HepG2 (cell line): Measurements from ENCODE around the gene PRXL2B. TPM values are rescaled to one million over a fixed set of nuclear protein-coding genes. Genes with fewer than 3 reads are reported as not detected.

Experiments
- ATAC-seq: fragments of 200-7000 bp; cut with Tn5 transposase; 3 replicates; pipeline ENCODE4 v1.9.1; 2020; ENCODE audit warnings: mild to moderate bottlenecking, moderate library complexity
- BruUV-seq: library from RNA; stranded (reverse); fragments of 400-500 nt; replicated peaks from 2 replicates; lab custom pipeline; 2021; lab: Mats Ljungman, UMichigan
- CTCF ChIA-PET: fragments of 300-600 bp; formaldehyde crosslinking; extraction: SDS; loops from one replicate; lab custom pipeline; 2021; ENCODE audit warnings: low total read pairs, inconsistent platforms, low intra/inter-chr PET ratio; lab: Yijun Ruan, JAX
- POLR2A ChIA-PET: fragments of 350-600 bp; sonication (Branson Sonifier 250); formaldehyde crosslinking; loops from one replicate; lab custom pipeline; 2020; ENCODE audit warnings: antibody characterized with exemption, inconsistent platforms; lab: Yijun Ruan, JAX
- DNase-seq: peaks from one replicate; pipeline ENCODE4 v3.0.0-alpha.2; 2015; ENCODE audit warnings: low spot score
- FAIRE-seq: peaks from 3 replicates; lab custom pipeline; 2011; peaks lifted over from hg19 to GRCh38; lab: Jason Lieb, UNC
- H2AFZ ChIP-seq: one replicate; pipeline ENCODE4 v1.6.1; 2011; ENCODE audit warnings: low read length, inconsistent platforms
- H3K27ac ChIP-seq: fragments of 300-600 bp; 3 replicates; pipeline ENCODE4 v1.8.0; 2011; ENCODE audit warnings: mixed run types, mild to moderate bottlenecking, mixed read lengths, low read length, inconsistent platforms; ENCODE audit not compliant: insufficient read depth; ENCODE audit errors: extremely low read length
- H3K27me3 ChIP-seq, 2 experiments: fragments of 200-600 bp in 1 of 2; 2 replicates in 1 of 2; 3 replicates in 1 of 2; pipeline versions ENCODE4 v1.6.0 to v1.8.0; 2011; ENCODE audit warnings: low read length in 2 of 2, mild to moderate bottlenecking in 2 of 2, moderate library complexity in 2 of 2, inconsistent platforms in 1 of 2; ENCODE audit not compliant: insufficient read depth in 2 of 2, control insufficient read depth in 1 of 2
- H3K36me3 ChIP-seq, 2 experiments: fragments of 200-600 bp in 1 of 2; replicated peaks in 1 of 2; 2 replicates in 1 of 2; 3 replicates in 1 of 2; pipeline versions ENCODE4 v1.5.1 to v1.8.0; 2011; ENCODE audit warnings: low read length in 2 of 2, inconsistent platforms in 1 of 2; ENCODE audit not compliant: insufficient read depth in 2 of 2, control insufficient read depth in 1 of 2
- H3K4me1 ChIP-seq: 2 replicates; pipeline ENCODE4 v1.5.1; 2012; ENCODE audit warnings: low read length, inconsistent platforms; ENCODE audit not compliant: insufficient read depth
- H3K4me2 ChIP-seq: 2 replicates; pipeline ENCODE4 v1.6.0; 2011; ENCODE audit warnings: low read depth, low read length, inconsistent platforms
- H3K4me3 ChIP-seq, 3 experiments: fragments of 200-600 bp in 1 of 3; sonication (generic), shearing (Covaris generic) in 1 of 3; replicated peaks in 1 of 3; 2 replicates each; pipeline ENCODE4 v1.5.1; 2011 to 2016; ENCODE audit warnings: low read length in 3 of 3, inconsistent platforms in 2 of 3, low read depth in 2 of 3, mild to moderate bottlenecking in 2 of 3, control low read depth in 1 of 3, mixed read lengths in 1 of 3; ENCODE audit not compliant: insufficient read depth in 1 of 3
- H3K79me2 ChIP-seq: one replicate; pipeline ENCODE4 v1.6.1; 2011; ENCODE audit warnings: low read length, inconsistent platforms; ENCODE audit not compliant: insufficient read depth
- H3K9ac ChIP-seq: 2 replicates; pipeline ENCODE4 v1.6.0; 2011; ENCODE audit warnings: mild to moderate bottlenecking, low read depth, low read length, inconsistent platforms; ENCODE audit not compliant: insufficient read depth
- H3K9me3 ChIP-seq: 2 replicates; pipeline ENCODE4 v1.5.1; 2012; ENCODE audit warnings: mild to moderate bottlenecking, low read length
- H4K20me1 ChIP-seq: 2 replicates; pipeline ENCODE4 v1.6.0; 2011; ENCODE audit warnings: inconsistent platforms, mild to moderate bottlenecking, low read length, moderate library complexity; ENCODE audit not compliant: insufficient read depth
- CC2D1A ChIP-seq: sonication (generic); formaldehyde crosslinking; IDR thresholded peaks from 2 replicates; pipeline ENCODE4 v1.8.1; 2023; ENCODE audit warnings: mild to moderate bottlenecking, missing genetic modification reagents
- FOXP1 ChIP-seq, 2 experiments: fragments of 450-650 bp in 1 of 2; IDR thresholded peaks; 2 replicates each; pipeline ENCODE4 v1.6.1; 2017 to 2018; ENCODE audit warnings: antibody characterized with exemption in 1 of 2
- NCOA2 ChIP-seq: sonication (generic); formaldehyde crosslinking; IDR thresholded peaks from 2 replicates; pipeline ENCODE4 v1.8.0; 2022; ENCODE audit warnings: inconsistent platforms
- NPAS2 ChIP-seq: sonication (generic); formaldehyde crosslinking; IDR thresholded peaks from 2 replicates; pipeline ENCODE4 v1.8.0; 2022; ENCODE audit warnings: mild to moderate bottlenecking, missing genetic modification reagents, borderline replicate concordance
- RBM22 ChIP-seq: fragments of 200-400 bp; formaldehyde crosslinking; optimal IDR thresholded peaks from 2 replicates; pipeline ENCODE3; 2017; ENCODE audit warnings: mild to moderate bottlenecking, low read length, moderate library complexity
- SRSF1 ChIP-seq: fragments of 200-400 bp; formaldehyde crosslinking; optimal IDR thresholded peaks from 2 replicates; pipeline ENCODE3; 2017; ENCODE audit warnings: mild to moderate bottlenecking, low read depth, low read length, moderate library complexity
- ZMYM4 ChIP-seq: sonication (generic); formaldehyde crosslinking; IDR thresholded peaks from 2 replicates; pipeline ENCODE4 v1.8.1; 2023; ENCODE audit warnings: mild to moderate bottlenecking, missing genetic modification reagents
- ZNF644 ChIP-seq: IDR thresholded peaks from 2 replicates; pipeline ENCODE4 v1.6.1; 2016; ENCODE audit warnings: low read depth
- ZNF776 ChIP-seq: sonication (generic); formaldehyde crosslinking; IDR thresholded peaks from 2 replicates; pipeline ENCODE4 v1.4.0; 2020; ENCODE audit warnings: mild to moderate bottlenecking, missing genetic modification reagents
- WGBS: methylation state at CpG from one replicate; pipeline ENCODE4 v1.1.6; 2017; ENCODE audit warnings: low lambda C conversion rate; 5-methylcytosine and 5-hydroxymethylcytosine counted together
- in situ Hi-C: cut with HindIII; loops from 2 replicates; pipeline ENCODE4 v1.10.0; 2017; ENCODE audit warnings: low pct_unique_long_range_greater_than_20kb; ENCODE audit not compliant: extremely low pct_ligation_motif_present
- intact Hi-C: fragments of 100-400 bp; cut with micrococcal nuclease; formaldehyde crosslinking; loops from one replicate; pipeline ENCODE4 v1.10.0; 2022; ENCODE audit not compliant: unreplicated experiment
- polyA plus RNA-seq, 8 experiments: library from polyadenylated mRNA; depleted of rRNA in 3 of 8; stranded (reverse) in 7 of 8; unstranded in 1 of 8; fragments of >200 nt; fragmentation: Illumina TruSeq in 4 of 8; extraction: Trizol in 4 of 8; gene quantifications; 2 replicates each; pipeline versions ENCODE4 v1.2.1 to v1.2.3, GENCODE V29; 2011 to 2016; ENCODE audit warnings: low read depth in 4 of 8, missing spikeins in 1 of 8, mixed read lengths in 1 of 8; ENCODE audit not compliant: insufficient read depth in 1 of 8
- total RNA-seq, 5 experiments: library from RNA; depleted of rRNA; stranded (reverse); fragments of >200 nt; fragmentation: Illumina TruSeq; extraction: Trizol; gene quantifications; 2 replicates each; pipeline ENCODE4 v1.2.3, GENCODE V29; 2016; ENCODE audit warnings: low read depth in 1 of 5
- TF ChIP-seq, protein P1 (sequence below): sonication (generic); formaldehyde crosslinking; IDR thresholded peaks from 2 replicates; pipeline ENCODE4 v1.8.0; 2022; ENCODE audit warnings: missing genetic modification reagents, mild to moderate bottlenecking, moderate library complexity, borderline replicate concordance
- TF ChIP-seq, protein P2 (sequence below): sonication (generic); formaldehyde crosslinking; IDR thresholded peaks from 2 replicates; pipeline ENCODE4 v1.9.0; 2021; ENCODE audit warnings: missing genetic modification reagents, borderline replicate concordance
- TF ChIP-seq, protein P3 (sequence below): sonication (generic); formaldehyde crosslinking; IDR thresholded peaks from 2 replicates; pipeline ENCODE4 v1.4.0; 2020; ENCODE audit warnings: missing genetic modification reagents, borderline replicate concordance

PRXL2B gene
- total and polyA plus RNA-seq, 2 of the 13 experiments (the other 11 are each of a cell fraction or from before 2014, with no cell fraction given) = 16.8 to 22.1 TPM

DNA sequence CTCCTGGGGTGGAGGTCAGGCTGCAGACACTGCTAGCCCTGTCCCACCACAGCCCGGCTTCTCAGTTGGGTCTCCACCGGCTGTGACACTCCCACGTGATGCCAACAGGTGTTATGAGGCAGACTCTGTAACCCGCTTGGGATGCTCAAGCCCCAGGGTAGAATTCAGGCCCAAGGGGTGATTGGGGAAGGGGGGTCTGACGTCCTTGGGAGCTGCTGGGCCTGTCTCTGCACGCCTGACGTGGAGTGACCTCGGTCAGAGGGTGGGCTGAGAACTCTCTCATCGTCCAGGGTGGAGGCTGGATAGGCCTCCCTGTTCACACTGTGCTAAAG is 48.8 kb upstream of the PRXL2B start:
- H4K20me1 ChIP-seq = no peaks in the 10 kb centered on the region
- FAIRE-seq = no peak
- no peak for ATAC-seq
- H3K9me3 ChIP-seq = no peaks in the 10 kb centered on the region
- peaks cover 19% of the 10 kb centered on the region for H3K4me1 ChIP-seq
- no peak for DNase-seq
- no peak overlapping the region for H3K27ac ChIP-seq
- ChIA-PET POLR2A (no interaction called here), CTCF (no interaction called here)
- WGBS = 3% methylated on average over 6 of the region's 9 CpGs
- no peaks in the 10 kb centered on the region for H3K36me3 ChIP-seq
- intact Hi-C loops = no loop called here
- no peak overlapping the region for H3K9ac ChIP-seq
- no peak overlapping the region for H3K4me2 ChIP-seq
- no peak overlapping the region for H3K4me3 ChIP-seq
- in situ Hi-C loops = no loop called here
- H3K27me3 ChIP-seq = peaks cover 10 to 47% of the 10 kb centered on the region in 2 experiments; a peak in 4 of 5 replicates
- H3K79me2 ChIP-seq = no peaks in the 10 kb centered on the region
- TF ChIP-seq SRSF1 = no peak
- no peak for TF ChIP-seq FOXP1 (IDR thresholded peaks at IDR 0.05)
- no peak for TF ChIP-seq FOXP1 (CRISPR knock-in tag; IDR thresholded peaks at IDR 0.05)
- TF ChIP-seq, protein P1, sequence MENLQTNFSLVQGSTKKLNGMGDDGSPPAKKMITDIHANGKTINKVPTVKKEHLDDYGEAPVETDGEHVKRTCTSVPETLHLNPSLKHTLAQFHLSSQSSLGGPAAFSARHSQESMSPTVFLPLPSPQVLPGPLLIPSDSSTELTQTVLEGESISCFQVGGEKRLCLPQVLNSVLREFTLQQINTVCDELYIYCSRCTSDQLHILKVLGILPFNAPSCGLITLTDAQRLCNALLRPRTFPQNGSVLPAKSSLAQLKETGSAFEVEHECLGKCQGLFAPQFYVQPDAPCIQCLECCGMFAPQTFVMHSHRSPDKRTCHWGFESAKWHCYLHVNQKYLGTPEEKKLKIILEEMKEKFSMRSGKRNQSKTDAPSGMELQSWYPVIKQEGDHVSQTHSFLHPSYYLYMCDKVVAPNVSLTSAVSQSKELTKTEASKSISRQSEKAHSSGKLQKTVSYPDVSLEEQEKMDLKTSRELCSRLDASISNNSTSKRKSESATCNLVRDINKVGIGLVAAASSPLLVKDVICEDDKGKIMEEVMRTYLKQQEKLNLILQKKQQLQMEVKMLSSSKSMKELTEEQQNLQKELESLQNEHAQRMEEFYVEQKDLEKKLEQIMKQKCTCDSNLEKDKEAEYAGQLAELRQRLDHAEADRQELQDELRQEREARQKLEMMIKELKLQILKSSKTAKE (CRISPR knock-in tag) = no peak
- TF ChIP-seq NPAS2 (CRISPR knock-in tag) = no peak
- no peak for TF ChIP-seq ZNF644 (CRISPR knock-in tag)
- no peak for TF ChIP-seq ZNF776 (CRISPR knock-in tag)
- no peak for TF ChIP-seq CC2D1A (CRISPR knock-in tag)
- TF ChIP-seq NCOA2 (CRISPR knock-in tag) = no peak
- no peak for TF ChIP-seq ZMYM4 (CRISPR knock-in tag)
- TF ChIP-seq, protein P2, sequence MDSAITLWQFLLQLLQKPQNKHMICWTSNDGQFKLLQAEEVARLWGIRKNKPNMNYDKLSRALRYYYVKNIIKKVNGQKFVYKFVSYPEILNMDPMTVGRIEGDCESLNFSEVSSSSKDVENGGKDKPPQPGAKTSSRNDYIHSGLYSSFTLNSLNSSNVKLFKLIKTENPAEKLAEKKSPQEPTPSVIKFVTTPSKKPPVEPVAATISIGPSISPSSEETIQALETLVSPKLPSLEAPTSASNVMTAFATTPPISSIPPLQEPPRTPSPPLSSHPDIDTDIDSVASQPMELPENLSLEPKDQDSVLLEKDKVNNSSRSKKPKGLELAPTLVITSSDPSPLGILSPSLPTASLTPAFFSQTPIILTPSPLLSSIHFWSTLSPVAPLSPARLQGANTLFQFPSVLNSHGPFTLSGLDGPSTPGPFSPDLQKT (CRISPR knock-in tag) = no peak
- TF ChIP-seq RBM22 = no peak
- TF ChIP-seq, protein P3, sequence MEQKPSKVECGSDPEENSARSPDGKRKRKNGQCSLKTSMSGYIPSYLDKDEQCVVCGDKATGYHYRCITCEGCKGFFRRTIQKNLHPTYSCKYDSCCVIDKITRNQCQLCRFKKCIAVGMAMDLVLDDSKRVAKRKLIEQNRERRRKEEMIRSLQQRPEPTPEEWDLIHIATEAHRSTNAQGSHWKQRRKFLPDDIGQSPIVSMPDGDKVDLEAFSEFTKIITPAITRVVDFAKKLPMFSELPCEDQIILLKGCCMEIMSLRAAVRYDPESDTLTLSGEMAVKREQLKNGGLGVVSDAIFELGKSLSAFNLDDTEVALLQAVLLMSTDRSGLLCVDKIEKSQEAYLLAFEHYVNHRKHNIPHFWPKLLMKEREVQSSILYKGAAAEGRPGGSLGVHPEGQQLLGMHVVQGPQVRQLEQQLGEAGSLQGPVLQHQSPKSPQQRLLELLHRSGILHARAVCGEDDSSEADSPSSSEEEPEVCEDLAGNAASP = no peak
- H2AFZ ChIP-seq = no peak overlapping the region
- no TSS peak for BruUV-seq
